ENCODE measurements around the gene C16orf46. TPM values are rescaled to one million over a fixed set of nuclear protein-coding genes. Genes with fewer than 3 reads are reported as not detected.

The C16orf46 gene
- total and polyA plus RNA-seq, 2 donors (not counting 3 experiments of a cell fraction or from before 2014, with no cell fraction given), result 0.26 TPM; not detected in 1

DNA sequence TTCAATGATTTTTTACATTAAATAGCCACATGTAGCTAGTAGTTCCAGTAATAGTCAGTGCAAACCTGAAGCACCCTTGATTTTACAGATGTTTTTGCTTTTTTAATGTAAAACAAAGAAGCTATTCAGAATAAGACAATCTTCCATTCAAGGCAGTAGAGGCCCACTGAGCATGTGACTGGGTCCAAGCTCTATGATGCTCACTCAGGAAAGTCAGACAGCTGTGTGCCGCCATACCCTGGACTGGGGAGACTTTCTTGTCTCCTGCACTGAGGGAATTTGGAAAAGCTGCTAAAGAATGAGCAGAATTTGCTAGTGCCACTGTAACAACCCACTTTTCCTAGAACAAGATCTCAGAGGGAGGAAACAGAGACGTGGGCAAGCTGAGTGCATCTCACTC lies 58.5 kb downstream of the C16orf46 start:
- no peaks in the 10 kb centered on the region for H3K4me1 ChIP-seq (ENCODE audit: control insufficient read depth, extremely low read depth, insufficient read depth, low read length)
- ChIA-PET POLR2A (no interaction called here), CTCF (interaction anchor here (0.9 to 2.3 kb wide), 6 partner anchors 10 to 94 kb away, joined by 3 to 15 read pairs (median 6); partner anchors contain the start of gene ATMIN)
- H3K4me2 ChIP-seq (ENCODE audit: insufficient read depth, low read length), result no peak overlapping the region
- no TSS peak for BruUV-seq (replicated peaks)
- no peak for TF ChIP-seq CTCF (IDR thresholded peaks at IDR 0.05; ENCODE audit: extremely low read depth in 1 of 2, insufficient read depth in 1 of 2, low read depth in 1 of 2, low read length in 2 of 2)
- no peak for TF ChIP-seq GATA2 (IDR thresholded peaks at IDR 0.05; ENCODE audit: insufficient read depth, insufficient read length, low read depth, low read length)
- FAIRE-seq, result no peak
- H3K79me2 ChIP-seq (ENCODE audit: control insufficient read depth, insufficient read depth, low read length), result no peaks in the 10 kb centered on the region
- H3K9ac ChIP-seq (replicated peaks; ENCODE audit: extremely low read depth, insufficient read depth, low read length), result no peak overlapping the region
- H3K36me3 ChIP-seq (ENCODE audit: control insufficient read depth in 2 of 2, extremely low read depth in 1 of 2, insufficient read depth in 2 of 2, low read length in 2 of 2), result peaks cover 6 to 22% of the 10 kb centered on the region in 2 experiments
- no peak for DNase-seq (ENCODE audit: low read depth, low spot score)
- dilution Hi-C loops (cut with MboI; ENCODE audit: extremely low pct_ligation_motif_present, low sequenced_read_pairs) (no loop called here), intact Hi-C loops (cut with micrococcal nuclease) (no loop called here)
- H3K4me3 ChIP-seq (replicated peaks in 1 of 3; ENCODE audit: insufficient read depth in 1 of 3, low read depth in 1 of 3, low read length in 3 of 3), result no peak overlapping the region
- H3K9me1 ChIP-seq (replicated peaks; ENCODE audit: control insufficient read depth, extremely low read depth, insufficient read depth, low read length), result no peaks in the 10 kb centered on the region
- H3K9me3 ChIP-seq (replicated peaks; ENCODE audit: control insufficient read depth, insufficient read depth, low read length), result no peaks in the 10 kb centered on the region
- H3K27ac ChIP-seq (ENCODE audit: insufficient read depth, low read depth, low read length), result no peak overlapping the region
- no peaks in the 10 kb centered on the region for H3K27me3 ChIP-seq (ENCODE audit: control insufficient read depth in 2 of 2, insufficient read depth in 2 of 2, low read length in 2 of 2)
- H2AFZ ChIP-seq (ENCODE audit: low read depth, low read length), result no peak overlapping the region
- no peaks in the 10 kb centered on the region for H4K20me1 ChIP-seq (replicated peaks; ENCODE audit: control insufficient read depth, extremely low read depth, insufficient read depth, low read length)

DNA sequence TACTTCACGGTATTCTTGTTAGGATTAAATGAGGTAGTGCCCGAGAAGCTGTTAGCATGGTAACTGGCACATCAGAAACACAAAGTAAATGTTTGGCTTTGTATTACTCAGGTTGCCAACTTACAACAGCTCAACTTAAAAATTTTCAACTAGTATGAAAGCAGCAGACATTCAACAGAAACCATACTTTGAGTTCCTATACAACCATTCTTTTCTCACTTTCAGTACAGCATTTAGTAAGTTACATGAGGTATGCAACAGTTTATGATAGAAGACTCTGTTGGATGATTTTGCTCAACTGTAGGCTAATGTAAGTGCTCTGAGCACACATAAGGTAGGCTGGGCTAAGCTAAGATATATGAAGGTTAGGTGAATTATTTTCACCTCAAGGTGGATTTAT lies 62.4 kb downstream of the C16orf46 start:
- no peak overlapping the region for H3K9ac ChIP-seq (replicated peaks; ENCODE audit: extremely low read depth, insufficient read depth, low read length)
- POLR2A ChIA-PET, result no interaction called here
- H3K36me3 ChIP-seq (ENCODE audit: control insufficient read depth in 2 of 2, extremely low read depth in 1 of 2, insufficient read depth in 2 of 2, low read length in 2 of 2), result peaks cover 10 to 12% of the 10 kb centered on the region in 2 experiments
- dilution Hi-C loops (cut with MboI; ENCODE audit: extremely low pct_ligation_motif_present, low sequenced_read_pairs) (no loop called here), intact Hi-C loops (cut with micrococcal nuclease) (no loop called here)
- H3K9me1 ChIP-seq (replicated peaks; ENCODE audit: control insufficient read depth, extremely low read depth, insufficient read depth, low read length), result no peaks in the 10 kb centered on the region
- H2AFZ ChIP-seq (ENCODE audit: low read depth, low read length), result no peak overlapping the region
- no peak overlapping the region for H3K4me3 ChIP-seq (replicated peaks in 1 of 3; ENCODE audit: insufficient read depth in 1 of 3, low read depth in 1 of 3, low read length in 3 of 3)
- no peak for TF ChIP-seq MYC (IDR thresholded peaks at IDR 0.05; ENCODE audit: low read depth, low read length)
- no peak for TF ChIP-seq GATA2 (IDR thresholded peaks at IDR 0.05; ENCODE audit: insufficient read depth, insufficient read length, low read depth, low read length)
- no peak for TF ChIP-seq JUN (IDR thresholded peaks at IDR 0.05; ENCODE audit: borderline replicate concordance, insufficient read depth, insufficient read length, low read depth)
- no peak for TF ChIP-seq POLR2AphosphoS5 (IDR thresholded peaks at IDR 0.05; ENCODE audit: insufficient read depth, low read depth, low read length)
- no peak for TF ChIP-seq MAX (IDR thresholded peaks at IDR 0.05; ENCODE audit: insufficient read depth, insufficient read length)
- TF ChIP-seq CTCF (IDR thresholded peaks at IDR 0.05; ENCODE audit: extremely low read depth in 1 of 2, insufficient read depth in 1 of 2, low read depth in 1 of 2, low read length in 2 of 2), result no peak
- TF ChIP-seq FOS (IDR thresholded peaks at IDR 0.05; ENCODE audit: borderline replicate concordance, insufficient read depth, low read length), result no peak
- TF ChIP-seq POLR2A (IDR thresholded peaks at IDR 0.05; ENCODE audit: low read depth, low read length), result no peak
- no peaks in the 10 kb centered on the region for H3K27me3 ChIP-seq (ENCODE audit: control insufficient read depth in 2 of 2, insufficient read depth in 2 of 2, low read length in 2 of 2)
- FAIRE-seq, result no peak
- CTCF ChIA-PET, result interaction anchor here (1.0 to 2.2 kb wide), 4 partner anchors 10 to 90 kb away, joined by 4 to 6 read pairs (median 5); partner anchors contain the start of gene ATMIN
- no peak overlapping the region for H3K4me2 ChIP-seq (ENCODE audit: insufficient read depth, low read length)
- no TSS peak for BruUV-seq (replicated peaks)
- no peaks in the 10 kb centered on the region for H4K20me1 ChIP-seq (replicated peaks; ENCODE audit: control insufficient read depth, extremely low read depth, insufficient read depth, low read length)
- peaks cover 22% of the 10 kb centered on the region for H3K79me2 ChIP-seq (ENCODE audit: control insufficient read depth, insufficient read depth, low read length)
- H3K9me3 ChIP-seq (replicated peaks; ENCODE audit: control insufficient read depth, insufficient read depth, low read length), result no peaks in the 10 kb centered on the region
- no peak for DNase-seq (ENCODE audit: low read depth, low spot score)
- no peak overlapping the region for H3K27ac ChIP-seq (ENCODE audit: insufficient read depth, low read depth, low read length)
- H3K4me1 ChIP-seq (ENCODE audit: control insufficient read depth, extremely low read depth, insufficient read depth, low read length), result no peaks in the 10 kb centered on the region

All from endothelial cell of umbilical vein (primary cell).